Astrocyte (in vitro differentiated cells and primary cell): ENCODE measurements around the gene CTR9.

Experiments used
- EZH2 ChIP-seq: IDR thresholded peaks from 2 replicates; pipeline ENCODE4 v1.6.1; 2012; ENCODE audit warnings: mild to moderate bottlenecking, low read length, inconsistent platforms; ENCODE audit not compliant: insufficient read depth
- TF ChIP-seq, protein P1 (sequence below): IDR thresholded peaks from 2 replicates; pipeline ENCODE4 v1.5.1; 2011; ENCODE audit warnings: low read depth, mild to moderate bottlenecking, inconsistent platforms, low read length, moderate library complexity; ENCODE audit not compliant: insufficient read depth

DNA sequence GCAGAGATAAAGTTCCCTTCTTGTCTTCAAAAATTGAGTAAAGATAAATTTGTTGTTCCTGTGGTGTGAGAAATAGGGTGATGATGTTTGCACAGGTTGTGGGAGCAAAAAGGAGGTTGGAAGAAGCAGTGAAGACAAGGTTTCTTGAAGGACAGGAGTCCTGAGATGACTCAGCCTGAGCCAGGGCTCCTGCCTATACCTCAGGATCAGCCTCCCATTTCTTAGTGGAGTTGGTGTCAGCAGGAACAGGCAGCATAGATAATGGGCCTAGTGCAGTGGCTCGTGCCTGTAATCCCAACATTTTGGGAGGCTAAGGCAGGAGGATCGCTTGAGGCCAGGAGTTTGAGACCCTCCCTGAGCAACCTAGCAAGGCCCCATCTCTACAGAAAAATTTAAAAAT lies 29.0 kb downstream of the CTR9 start:
- TF ChIP-seq, protein P1, sequence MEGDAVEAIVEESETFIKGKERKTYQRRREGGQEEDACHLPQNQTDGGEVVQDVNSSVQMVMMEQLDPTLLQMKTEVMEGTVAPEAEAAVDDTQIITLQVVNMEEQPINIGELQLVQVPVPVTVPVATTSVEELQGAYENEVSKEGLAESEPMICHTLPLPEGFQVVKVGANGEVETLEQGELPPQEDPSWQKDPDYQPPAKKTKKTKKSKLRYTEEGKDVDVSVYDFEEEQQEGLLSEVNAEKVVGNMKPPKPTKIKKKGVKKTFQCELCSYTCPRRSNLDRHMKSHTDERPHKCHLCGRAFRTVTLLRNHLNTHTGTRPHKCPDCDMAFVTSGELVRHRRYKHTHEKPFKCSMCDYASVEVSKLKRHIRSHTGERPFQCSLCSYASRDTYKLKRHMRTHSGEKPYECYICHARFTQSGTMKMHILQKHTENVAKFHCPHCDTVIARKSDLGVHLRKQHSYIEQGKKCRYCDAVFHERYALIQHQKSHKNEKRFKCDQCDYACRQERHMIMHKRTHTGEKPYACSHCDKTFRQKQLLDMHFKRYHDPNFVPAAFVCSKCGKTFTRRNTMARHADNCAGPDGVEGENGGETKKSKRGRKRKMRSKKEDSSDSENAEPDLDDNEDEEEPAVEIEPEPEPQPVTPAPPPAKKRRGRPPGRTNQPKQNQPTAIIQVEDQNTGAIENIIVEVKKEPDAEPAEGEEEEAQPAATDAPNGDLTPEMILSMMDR: no peak
- no peak for TF ChIP-seq EZH2
